GM18861 (cell line): Measurements from ENCODE around the gene JMJD4.
"Not testable (repeated sequence)": the region's sequence is repeated elsewhere in the genome, so short reads cannot be mapped to it uniquely, and the experiment has no call there.

Experiments
- ATAC-seq: cut with Tn5 transposase; IDR thresholded peaks from one replicate; pipeline ENCODE4 v1.9.1; 2021; ENCODE audit not compliant: unreplicated experiment

JMJD4 gene

GRCh38 chr1:227701631-227702030, 33.5 kb downstream of the JMJD4 start:
- not testable (repeated sequence) for ATAC-seq

- ATAC-seq, result no peak
Measured at GRCh38 chr1:227697321-227697864, 37.7 kb downstream of the JMJD4 start.

- ATAC-seq, result no peak
Measured at GRCh38 chr1:227685807-227686206, 49.3 kb downstream of the JMJD4 start.
